ENCODE data around the gene CD84.
"Not testable (repeated sequence)": the region's sequence is repeated elsewhere in the genome, so short reads cannot be mapped to it uniquely, and the experiment has no call there.

Gene CD84

GRCh38 chr1:160519642-160520435, 59.5 kb downstream of the CD84 start:
- peak in 2 of 3 donors; percentile 20 to 30 for DNase-seq (ENCODE audit: low read depth in 2 of 3, low spot score in 1 of 3)

- DNase-seq (ENCODE audit: low read depth in 2 of 3, low spot score in 1 of 3) = not testable (repeated sequence)
Measured at GRCh38 chr1:160517519-160517918, 61.8 kb downstream of the CD84 start.

- not testable (repeated sequence) for DNase-seq (ENCODE audit: low read depth in 2 of 3, low spot score in 1 of 3)
Measured at GRCh38 chr1:160515908-160516307, 63.4 kb downstream of the CD84 start.

GRCh38 chr1:160504651-160505050, 74.6 kb downstream of the CD84 start:
- DNase-seq (ENCODE audit: low read depth in 2 of 3, low spot score in 1 of 3) = no peak

DNA sequence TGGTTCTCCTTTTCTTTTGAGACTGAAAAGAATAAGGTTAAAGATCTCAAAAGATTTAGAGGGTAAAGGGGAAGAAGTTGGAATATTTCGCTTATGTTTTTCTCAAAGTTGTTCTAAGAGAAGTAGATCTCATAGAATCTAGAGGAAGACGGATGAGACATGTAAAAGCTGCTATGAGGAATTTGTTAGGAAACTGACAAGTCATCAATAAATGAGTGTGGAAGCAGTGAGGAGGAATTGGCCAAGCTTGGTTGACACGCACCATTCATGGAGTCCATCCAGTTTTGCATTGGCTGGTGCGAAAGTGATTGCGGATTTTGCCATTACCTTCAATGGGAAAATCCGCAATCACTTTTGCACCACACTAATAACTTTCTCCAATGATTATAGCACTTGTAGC, 76.2 kb downstream of the CD84 start:
- DNase-seq (ENCODE audit: low read depth in 2 of 3, low spot score in 1 of 3) = no peak

- no peak for DNase-seq (ENCODE audit: low read depth in 2 of 3, low spot score in 1 of 3)
Measured at GRCh38 chr1:160500321-160500990, 78.8 kb downstream of the CD84 start.

- DNase-seq (ENCODE audit: low read depth in 2 of 3, low spot score in 1 of 3) = no peak
Measured at GRCh38 chr1:160499631-160500030, 79.7 kb downstream of the CD84 start.

DNA sequence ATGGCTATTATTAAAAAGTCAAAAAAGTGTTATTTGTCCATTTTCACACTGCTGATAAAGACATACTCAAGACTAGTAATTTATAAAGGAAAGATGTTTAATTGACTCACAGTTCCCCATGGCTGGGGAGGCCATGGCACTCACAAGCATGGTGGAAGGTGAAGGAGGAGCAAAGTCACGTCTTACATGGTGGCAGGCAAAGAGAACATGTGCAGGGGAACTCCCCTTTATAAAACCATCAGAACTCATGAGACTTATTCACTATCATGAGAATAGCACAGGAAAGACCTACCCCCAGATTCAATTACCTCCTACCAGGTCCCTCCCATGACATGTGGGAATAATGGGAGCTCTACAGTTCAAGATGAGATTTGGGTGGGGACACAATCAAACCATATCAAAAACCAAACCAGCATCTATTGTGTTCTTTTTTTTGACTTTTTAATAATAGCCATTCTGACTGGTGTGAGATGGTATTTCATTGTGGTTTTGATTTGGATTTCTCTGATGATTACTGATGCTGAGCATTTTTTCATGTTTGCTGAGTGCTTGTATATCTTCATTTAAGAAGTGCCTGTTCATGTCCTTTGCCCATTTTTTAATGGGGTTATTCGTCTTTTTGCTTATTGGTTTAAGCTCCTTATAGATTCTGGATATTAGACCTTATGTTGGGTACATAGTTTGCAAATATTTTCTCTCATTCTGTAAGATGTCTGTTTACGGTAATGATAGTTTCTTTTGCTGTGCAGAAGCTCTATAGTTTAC, 80.8 kb downstream of the CD84 start:
- DNase-seq (ENCODE audit: low read depth in 2 of 3, low spot score in 1 of 3) = not testable (repeated sequence)

GRCh38 chr1:160496334-160496733, 83.0 kb downstream of the CD84 start:
- DNase-seq (ENCODE audit: low read depth in 2 of 3, low spot score in 1 of 3) = no peak

DNA sequence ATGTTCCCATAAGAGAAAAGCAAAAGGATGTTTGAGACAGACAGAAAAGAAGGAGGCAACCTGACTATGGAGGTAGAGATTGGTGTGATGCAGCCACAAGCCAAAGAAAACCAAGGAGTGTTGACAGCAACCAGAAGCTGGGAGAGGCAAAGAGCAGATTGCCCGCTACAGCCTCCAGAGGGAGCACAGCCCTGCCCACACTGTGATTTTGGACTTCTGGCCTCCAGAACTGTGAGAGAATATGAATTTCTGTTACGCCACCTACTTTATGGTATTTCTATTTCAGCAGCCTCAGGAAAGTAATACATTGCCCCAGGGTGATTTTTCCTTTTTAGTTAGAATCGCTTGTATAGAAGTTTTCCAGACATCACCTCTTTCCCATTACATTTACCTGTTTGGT, 84.7 kb downstream of the CD84 start:
- no peak for DNase-seq (ENCODE audit: low read depth in 2 of 3, low spot score in 1 of 3)

GRCh38 chr1:160492617-160493016, 86.7 kb downstream of the CD84 start:
- DNase-seq (ENCODE audit: low read depth in 2 of 3, low spot score in 1 of 3) = no peak

DNA sequence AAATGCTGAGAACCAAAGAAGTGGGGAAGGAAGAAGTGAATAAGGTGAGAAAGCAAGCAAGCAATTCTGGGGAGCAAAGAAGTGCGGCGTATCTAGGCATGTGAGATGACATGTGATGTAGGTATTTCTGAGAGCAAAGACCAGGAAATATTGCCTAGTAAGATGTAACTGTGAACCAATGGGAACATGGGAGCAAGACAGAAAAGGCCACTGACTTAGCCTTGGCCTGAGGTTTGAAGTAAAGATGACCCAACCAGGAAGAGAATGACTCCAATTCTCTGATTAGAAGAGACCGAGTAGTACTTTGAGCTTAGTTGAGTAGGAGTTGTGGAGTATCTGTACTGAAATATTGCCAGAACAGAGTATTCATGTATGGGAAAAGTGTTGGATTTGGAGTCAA, 87.3 kb downstream of the CD84 start:
- no peak for DNase-seq (ENCODE audit: low read depth in 2 of 3, low spot score in 1 of 3)

Data from stimulated activated CD4-positive, alpha-beta T cell treated with anti-CD3 and anti-CD28 coated beads, Interleukin-12 subunit alpha, Interleukin-12 subunit beta, amount 100 ng/mL, for 48 hours (primary cell).